NCI-H2081 treated with DMSO at 0.1 percent for 48 hours (cell line): ENCODE measurements around the gene ALG12.

Experiments used
- DNase-seq: peaks from one replicate; lab custom pipeline; 2025; lab: John Stamatoyannopoulos, UW

Gene ALG12

GRCh38 chr22:49929994-49930575 is 11.8 kb upstream of the ALG12 start:
- DNase-seq, result no peak

DNA sequence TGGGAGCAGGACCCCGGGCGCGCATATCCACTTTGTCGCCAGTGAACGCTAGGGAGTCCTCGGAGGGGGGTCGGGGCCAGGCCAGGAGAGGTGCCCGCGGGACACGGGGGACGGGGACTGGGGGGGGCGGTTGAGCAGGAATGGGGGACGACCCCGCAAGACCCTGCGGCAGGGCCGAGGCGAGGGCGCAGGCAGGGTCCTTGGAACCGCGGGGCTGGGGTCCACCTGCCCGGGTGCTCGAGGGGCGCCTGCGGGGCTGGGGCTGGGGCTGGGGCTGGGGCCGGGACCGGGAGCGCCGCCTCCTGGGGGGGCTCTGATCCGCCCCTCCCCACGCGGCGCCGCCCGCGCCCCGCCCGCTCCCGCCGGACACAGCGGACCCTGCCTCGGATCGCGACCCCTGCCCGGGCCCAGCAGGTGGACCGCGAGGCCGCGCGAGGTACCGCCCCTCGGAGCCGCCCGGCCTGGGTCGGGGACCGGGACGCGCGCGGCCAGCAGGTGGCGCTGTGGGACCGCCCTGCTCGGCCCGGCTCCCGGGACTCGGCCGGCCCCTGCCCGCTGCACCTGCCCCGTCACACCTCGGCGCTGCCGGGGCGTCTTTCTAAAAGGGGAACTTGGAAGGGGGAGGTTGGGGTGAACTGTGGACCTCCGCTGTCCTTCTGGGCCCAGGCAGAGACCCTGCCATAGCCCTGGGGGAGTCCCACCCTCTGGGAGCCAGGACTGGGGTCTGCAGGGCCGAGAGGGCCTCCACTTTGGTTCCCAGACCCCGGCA is 11.2 kb upstream of the ALG12 start:
- no peak for DNase-seq

DNA sequence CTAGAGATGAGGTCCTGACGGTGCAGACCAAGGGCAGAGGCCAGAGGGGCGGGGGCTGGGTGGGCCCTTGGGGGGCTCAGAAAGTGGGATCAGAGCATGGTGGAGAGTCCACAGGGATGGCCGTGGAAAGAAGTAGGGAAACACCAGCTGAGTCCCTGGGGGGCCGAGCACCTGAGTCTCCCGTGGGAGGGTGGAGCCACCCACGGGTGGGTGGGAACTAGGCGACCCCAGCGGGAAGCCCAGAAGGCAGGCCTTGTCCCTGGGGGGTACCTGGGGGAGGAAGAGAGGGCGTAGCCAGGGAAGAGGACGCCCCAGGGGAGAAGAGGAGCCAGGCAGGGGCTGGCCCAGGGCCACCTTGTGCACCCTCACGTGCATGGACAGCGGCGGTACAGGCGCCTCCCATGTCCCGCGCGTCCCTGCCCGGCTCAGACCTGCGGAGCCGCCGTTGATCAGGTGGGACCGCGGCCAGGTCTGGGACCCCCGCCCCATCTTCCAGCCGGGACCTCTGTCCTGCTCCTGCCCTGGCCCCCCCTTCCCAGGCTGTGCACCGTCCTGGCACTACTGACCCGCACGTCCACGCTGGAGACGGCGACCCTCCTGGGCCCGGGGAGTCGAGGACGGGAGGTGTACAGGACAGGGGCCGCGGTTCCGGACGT is 10.4 kb upstream of the ALG12 start:
- DNase-seq, result no peak

- no peak for DNase-seq
Observed at GRCh38 chr22:49928185-49928495, 9.9 kb upstream of the ALG12 start.

GRCh38 chr22:49927483-49928184 is 9.4 kb upstream of the ALG12 start:
- DNase-seq, result no peak

- DNase-seq, result no peak
Observed at GRCh38 chr22:49926916-49927315, 8.7 kb upstream of the ALG12 start.

GRCh38 chr22:49925525-49926128 is 7.4 kb upstream of the ALG12 start:
- no peak for DNase-seq

- no peak for DNase-seq
Observed at GRCh38 chr22:49924113-49924833, 6.0 kb upstream of the ALG12 start.

DNA sequence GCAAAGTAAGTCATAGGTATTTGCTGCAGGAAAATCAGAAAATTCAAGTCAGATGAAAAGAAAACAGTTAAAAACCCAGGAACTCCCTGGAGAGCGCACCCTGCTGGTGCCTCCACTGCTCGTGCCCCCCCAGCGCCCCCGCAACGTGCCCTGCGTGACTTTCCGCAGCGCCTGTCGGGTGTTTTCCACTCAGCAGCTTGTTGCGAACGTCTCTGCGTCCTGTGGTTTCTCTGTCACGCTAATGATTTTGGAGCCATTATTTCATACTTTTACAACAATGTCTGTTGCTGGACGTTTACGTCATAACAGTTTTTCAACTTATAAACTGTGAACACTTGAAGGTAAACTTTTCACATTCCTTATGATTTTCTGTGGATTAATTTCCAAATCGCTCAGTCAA is 5.2 kb upstream of the ALG12 start:
- DNase-seq, result no peak

- no peak for DNase-seq
Observed at GRCh38 chr22:49922926-49923325, 4.7 kb upstream of the ALG12 start.

- no peak for DNase-seq
Observed at GRCh38 chr22:49922484-49922883, 4.2 kb upstream of the ALG12 start.

- no peak for DNase-seq
Observed at GRCh38 chr22:49921508-49922278, 3.5 kb upstream of the ALG12 start.

GRCh38 chr22:49920859-49921258 is 2.6 kb upstream of the ALG12 start:
- no peak for DNase-seq

DNA sequence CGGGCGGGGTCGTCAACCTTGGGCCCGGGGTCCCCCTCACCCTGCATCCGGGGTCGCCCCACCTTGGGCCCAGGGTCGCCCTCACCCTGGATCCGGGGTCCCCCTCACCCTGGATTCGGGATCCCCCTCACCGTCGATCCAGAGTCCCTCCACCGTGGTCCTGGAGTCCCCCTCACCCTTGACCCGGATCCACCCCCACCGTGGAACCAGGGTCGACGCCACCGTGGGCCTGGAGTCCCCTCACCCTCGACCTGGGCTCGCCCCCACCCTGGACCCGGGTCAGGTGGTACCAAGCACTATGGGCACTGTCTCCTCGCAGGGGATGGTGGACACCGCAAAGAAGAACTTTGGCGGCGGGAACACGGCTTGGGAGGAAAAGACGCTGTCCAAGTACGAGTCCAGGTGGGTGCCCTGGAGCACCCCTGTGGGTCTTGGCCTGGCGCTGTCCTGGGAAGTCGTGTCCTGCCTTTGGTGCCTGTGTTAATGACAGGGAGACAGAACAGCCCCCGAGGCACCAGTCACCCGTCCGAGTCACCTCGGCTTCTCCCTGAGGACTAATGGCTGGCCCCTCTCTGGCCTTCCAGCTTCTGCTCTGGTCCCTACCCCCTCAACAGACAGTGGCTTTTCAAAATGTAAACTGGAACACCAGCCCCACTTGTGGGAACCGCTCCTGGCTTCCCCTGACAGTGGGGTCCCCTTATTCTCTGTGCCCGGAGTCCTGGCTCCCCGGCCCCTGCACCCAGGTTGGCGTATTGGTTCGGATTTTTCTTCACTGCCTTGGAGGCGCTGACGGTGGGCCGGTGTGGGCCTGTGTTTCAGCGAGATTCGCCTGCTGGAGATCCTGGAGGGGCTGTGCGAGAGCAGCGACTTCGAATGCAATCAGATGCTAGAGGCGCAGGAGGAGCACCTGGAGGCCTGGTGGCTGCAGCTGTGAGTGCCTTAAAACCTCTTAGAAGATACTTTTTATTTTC is 958 bp upstream of the ALG12 start:
- no peak for DNase-seq

GRCh38 chr22:49916831-49917230 is 1.4 kb downstream of the ALG12 start:
- no peak for DNase-seq

DNA sequence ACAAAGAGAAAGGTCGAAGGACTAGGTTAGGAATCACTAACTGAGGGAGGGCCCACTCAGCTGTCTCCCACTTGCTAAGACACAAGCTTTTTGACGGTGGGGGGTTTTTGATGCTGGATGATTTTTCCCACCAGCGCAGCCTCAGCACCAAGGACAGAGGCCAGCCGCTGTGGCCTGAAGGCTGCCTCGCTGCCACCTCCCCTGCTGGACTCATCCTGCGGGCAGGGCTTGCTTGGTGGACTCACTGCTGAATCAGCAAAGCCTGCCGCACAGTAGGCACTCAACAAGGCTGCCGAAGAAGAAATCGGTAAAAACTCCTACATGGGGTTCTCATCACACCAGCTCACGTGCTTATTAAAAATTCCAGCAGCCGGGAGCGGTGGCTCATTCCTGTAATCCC is 2.6 kb downstream of the ALG12 start:
- no peak for DNase-seq

GRCh38 chr22:49914256-49914655 is 4.0 kb downstream of the ALG12 start:
- DNase-seq, result no peak

DNA sequence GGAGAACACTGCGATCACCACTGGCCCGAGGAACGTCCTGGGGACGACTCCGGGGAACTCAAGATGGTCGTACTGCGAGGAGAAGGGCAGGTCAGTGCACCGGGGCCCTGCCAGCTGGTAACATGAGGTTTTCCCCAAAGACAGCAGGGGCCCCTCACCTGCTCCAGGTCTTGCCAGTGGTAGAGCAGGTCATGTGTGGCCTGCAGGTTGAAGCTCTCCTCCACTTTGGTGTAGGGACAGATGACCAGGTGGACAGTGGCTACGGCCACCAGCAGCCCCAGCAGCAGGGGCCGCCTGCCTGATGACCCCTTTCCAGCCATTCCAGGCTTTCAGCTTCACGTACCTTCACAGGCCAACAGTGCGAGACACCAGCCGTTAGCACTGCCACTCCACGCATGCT is 4.8 kb downstream of the ALG12 start:
- DNase-seq, result no peak

GRCh38 chr22:49913026-49913425 is 5.2 kb downstream of the ALG12 start:
- no peak for DNase-seq
